HepG2 (cell line): ENCODE results near the gene WDR62. TPM values are rescaled to one million over a fixed set of nuclear protein-coding genes. Genes with fewer than 3 reads are reported as not detected.

Source experiments
- BORCS8-MEF2B ChIP-seq: sonication (generic); formaldehyde crosslinking; IDR thresholded peaks from 2 replicates; pipeline ENCODE4 v1.8.0; 2022; ENCODE audit warnings: mild to moderate bottlenecking, missing genetic modification reagents
- DNMT1 ChIP-seq: sonication (generic); formaldehyde crosslinking; IDR thresholded peaks from 2 replicates; pipeline ENCODE4 v1.5.1; 2020; ENCODE audit warnings: mild to moderate bottlenecking, missing genetic modification reagents
- ETV5 ChIP-seq: IDR thresholded peaks from 2 replicates; pipeline ENCODE4 v1.6.1; 2018; ENCODE audit warnings: missing biosample characterization, missing genetic modification reagents, inconsistent platforms, borderline replicate concordance
- EZH2 ChIP-seq: conservative IDR thresholded peaks from 2 replicates; pipeline ENCODE4 v1.6.1; 2012; ENCODE audit warnings: mild to moderate bottlenecking, low read depth, low read length, moderate library complexity
- HDAC1 ChIP-seq: sonication (generic); formaldehyde crosslinking; IDR thresholded peaks from 2 replicates; pipeline ENCODE4 v1.5.1; 2020; ENCODE audit warnings: mild to moderate bottlenecking, missing genetic modification reagents
- NBN ChIP-seq: fragments of 450-650 bp; conservative IDR thresholded peaks from 2 replicates; pipeline ENCODE4 v1.6.1; 2017
- NCOR1 ChIP-seq: fragments of 200-600 bp; sonication (generic); IDR thresholded peaks from 2 replicates; pipeline ENCODE4 v1.7.0; 2017; ENCODE audit warnings: antibody characterized with exemption, low read length, borderline replicate concordance
- NFATC3 ChIP-seq: sonication (generic); formaldehyde crosslinking; IDR thresholded peaks from 2 replicates; pipeline ENCODE4 v1.5.1; 2020; ENCODE audit warnings: mild to moderate bottlenecking, missing genetic modification reagents
- RFXANK ChIP-seq: IDR thresholded peaks from 2 replicates; pipeline ENCODE4 v1.6.1; 2016
- TARDBP ChIP-seq: sonication (generic); formaldehyde crosslinking; IDR thresholded peaks from 2 replicates; pipeline ENCODE4 v1.8.0; 2022; ENCODE audit warnings: mild to moderate bottlenecking, missing genetic modification reagents
- ZNF883 ChIP-seq: sonication (generic); formaldehyde crosslinking; IDR thresholded peaks from 2 replicates; pipeline ENCODE4 v1.5.1; 2020; ENCODE audit warnings: mild to moderate bottlenecking, missing genetic modification reagents; ENCODE audit errors: not compliant biosample characterization
- ZSCAN29 ChIP-seq: sonication (generic); formaldehyde crosslinking; conservative IDR thresholded peaks from 2 replicates; pipeline ENCODE4 v1.4.0; 2020; ENCODE audit warnings: mild to moderate bottlenecking, missing genetic modification reagents
- polyA plus RNA-seq, 8 experiments: library from polyadenylated mRNA; depleted of rRNA in 3 of 8; stranded (reverse) in 7 of 8; unstranded in 1 of 8; fragments of >200 nt; fragmentation: Illumina TruSeq in 4 of 8; extraction: Trizol in 4 of 8; gene quantifications; 2 replicates each; pipeline versions ENCODE4 v1.2.1 to v1.2.3, GENCODE V29; 2011 to 2016; ENCODE audit warnings: low read depth in 4 of 8, missing spikeins in 1 of 8, mixed read lengths in 1 of 8; ENCODE audit not compliant: insufficient read depth in 1 of 8
- total RNA-seq, 5 experiments: library from RNA; depleted of rRNA; stranded (reverse); fragments of >200 nt; fragmentation: Illumina TruSeq; extraction: Trizol; gene quantifications; 2 replicates each; pipeline ENCODE4 v1.2.3, GENCODE V29; 2016; ENCODE audit warnings: low read depth in 1 of 5
- TF ChIP-seq, protein P1 (sequence below): sonication (generic); formaldehyde crosslinking; conservative IDR thresholded peaks from 2 replicates; pipeline ENCODE4 v1.4.0; 2020; ENCODE audit warnings: mild to moderate bottlenecking, missing genetic modification reagents, moderate library complexity
- TF ChIP-seq, protein P2 (sequence below): IDR thresholded peaks from 2 replicates; pipeline ENCODE4 v1.6.1; 2018; ENCODE audit warnings: missing genetic modification reagents
- TF ChIP-seq, protein P3 (sequence below): sonication (generic); formaldehyde crosslinking; conservative IDR thresholded peaks from 2 replicates; pipeline ENCODE4 v1.4.0; 2020; ENCODE audit warnings: missing genetic modification reagents
- TF ChIP-seq, protein P4 (sequence below): sonication (generic); formaldehyde crosslinking; IDR thresholded peaks from 2 replicates; pipeline ENCODE4 v1.5.0; 2020; ENCODE audit warnings: mild to moderate bottlenecking, missing genetic modification reagents, borderline replicate concordance
- TF ChIP-seq, protein P5 (sequence below): sonication (generic); formaldehyde crosslinking; IDR thresholded peaks from 2 replicates; pipeline ENCODE4 v1.4.0; 2020; ENCODE audit warnings: mild to moderate bottlenecking, missing genetic modification reagents, borderline replicate concordance

WDR62 gene
- total and polyA plus RNA-seq, 2 of the 13 experiments (the other 11 are each of a cell fraction or from before 2014, with no cell fraction given): 5.8 to 12.5 TPM

DNA sequence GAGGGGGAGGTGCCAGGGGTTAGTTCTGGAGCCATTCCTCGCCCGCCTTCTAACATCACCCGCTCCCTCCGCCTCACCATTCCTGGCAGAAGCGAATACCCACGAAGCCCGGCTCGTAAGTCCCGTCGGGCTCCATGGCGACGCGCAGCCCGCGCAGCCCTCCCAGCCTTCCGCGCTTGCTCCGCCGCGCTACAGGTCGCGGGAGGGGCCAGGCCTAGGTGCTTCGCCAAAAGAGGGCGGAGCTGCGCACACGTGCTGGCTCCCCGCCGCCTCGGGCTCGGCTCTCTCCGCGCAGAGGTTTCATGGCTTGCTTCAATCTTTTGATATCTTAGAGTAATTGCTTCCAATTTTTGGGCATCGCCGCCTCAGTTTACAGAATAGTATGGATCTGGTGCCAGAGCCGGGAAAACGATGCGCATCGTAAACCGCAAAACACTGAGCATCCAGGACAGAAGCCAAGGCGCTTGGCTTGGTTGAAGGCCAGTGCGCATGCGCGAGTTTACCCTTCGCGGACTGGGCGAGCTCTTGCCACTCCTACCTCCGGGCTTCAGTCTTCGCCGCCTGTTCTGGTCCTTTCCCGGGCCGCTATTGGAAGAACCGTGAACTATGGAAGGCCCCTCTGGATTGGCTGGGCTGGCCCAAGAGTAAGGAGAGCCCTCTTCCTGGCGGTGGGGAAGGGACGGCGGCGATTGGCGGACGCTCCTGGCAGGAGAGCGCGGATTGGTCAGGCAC, 60.2 kb downstream of the WDR62 start, which contains the start of gene POLR2I (continued):
- TF ChIP-seq, protein P1, sequence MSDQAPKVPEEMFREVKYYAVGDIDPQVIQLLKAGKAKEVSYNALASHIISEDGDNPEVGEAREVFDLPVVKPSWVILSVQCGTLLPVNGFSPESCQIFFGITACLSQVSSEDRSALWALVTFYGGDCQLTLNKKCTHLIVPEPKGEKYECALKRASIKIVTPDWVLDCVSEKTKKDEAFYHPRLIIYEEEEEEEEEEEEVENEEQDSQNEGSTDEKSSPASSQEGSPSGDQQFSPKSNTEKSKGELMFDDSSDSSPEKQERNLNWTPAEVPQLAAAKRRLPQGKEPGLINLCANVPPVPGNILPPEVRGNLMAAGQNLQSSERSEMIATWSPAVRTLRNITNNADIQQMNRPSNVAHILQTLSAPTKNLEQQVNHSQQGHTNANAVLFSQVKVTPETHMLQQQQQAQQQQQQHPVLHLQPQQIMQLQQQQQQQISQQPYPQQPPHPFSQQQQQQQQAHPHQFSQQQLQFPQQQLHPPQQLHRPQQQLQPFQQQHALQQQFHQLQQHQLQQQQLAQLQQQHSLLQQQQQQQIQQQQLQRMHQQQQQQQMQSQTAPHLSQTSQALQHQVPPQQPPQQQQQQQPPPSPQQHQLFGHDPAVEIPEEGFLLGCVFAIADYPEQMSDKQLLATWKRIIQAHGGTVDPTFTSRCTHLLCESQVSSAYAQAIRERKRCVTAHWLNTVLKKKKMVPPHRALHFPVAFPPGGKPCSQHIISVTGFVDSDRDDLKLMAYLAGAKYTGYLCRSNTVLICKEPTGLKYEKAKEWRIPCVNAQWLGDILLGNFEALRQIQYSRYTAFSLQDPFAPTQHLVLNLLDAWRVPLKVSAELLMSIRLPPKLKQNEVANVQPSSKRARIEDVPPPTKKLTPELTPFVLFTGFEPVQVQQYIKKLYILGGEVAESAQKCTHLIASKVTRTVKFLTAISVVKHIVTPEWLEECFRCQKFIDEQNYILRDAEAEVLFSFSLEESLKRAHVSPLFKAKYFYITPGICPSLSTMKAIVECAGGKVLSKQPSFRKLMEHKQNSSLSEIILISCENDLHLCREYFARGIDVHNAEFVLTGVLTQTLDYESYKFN (CRISPR knock-in tag): peak; percentile 22
- peak; percentile 88 for TF ChIP-seq ZNF883 (CRISPR knock-in tag)
- peak; percentile 67; the same call in 1 of the 2 replicates for TF ChIP-seq TARDBP
- TF ChIP-seq, protein P2, sequence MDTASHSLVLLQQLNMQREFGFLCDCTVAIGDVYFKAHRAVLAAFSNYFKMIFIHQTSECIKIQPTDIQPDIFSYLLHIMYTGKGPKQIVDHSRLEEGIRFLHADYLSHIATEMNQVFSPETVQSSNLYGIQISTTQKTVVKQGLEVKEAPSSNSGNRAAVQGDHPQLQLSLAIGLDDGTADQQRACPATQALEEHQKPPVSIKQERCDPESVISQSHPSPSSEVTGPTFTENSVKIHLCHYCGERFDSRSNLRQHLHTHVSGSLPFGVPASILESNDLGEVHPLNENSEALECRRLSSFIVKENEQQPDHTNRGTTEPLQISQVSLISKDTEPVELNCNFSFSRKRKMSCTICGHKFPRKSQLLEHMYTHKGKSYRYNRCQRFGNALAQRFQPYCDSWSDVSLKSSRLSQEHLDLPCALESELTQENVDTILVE: peak; percentile 87
- peak; percentile 84 for TF ChIP-seq HDAC1 (CRISPR knock-in tag)
- 0 out of 2 replicates have a peak, but pooled peaks have one; percentile 36 for TF ChIP-seq RFXANK (CRISPR knock-in tag)
- TF ChIP-seq ETV5 (CRISPR knock-in tag): peak; percentile 56; the same call in 1 of the 2 replicates
- TF ChIP-seq EZH2: no peak
- 0 out of 2 replicates have a peak, but pooled peaks have one; percentile 30 for TF ChIP-seq ZSCAN29 (CRISPR knock-in tag)
- TF ChIP-seq, protein P3, sequence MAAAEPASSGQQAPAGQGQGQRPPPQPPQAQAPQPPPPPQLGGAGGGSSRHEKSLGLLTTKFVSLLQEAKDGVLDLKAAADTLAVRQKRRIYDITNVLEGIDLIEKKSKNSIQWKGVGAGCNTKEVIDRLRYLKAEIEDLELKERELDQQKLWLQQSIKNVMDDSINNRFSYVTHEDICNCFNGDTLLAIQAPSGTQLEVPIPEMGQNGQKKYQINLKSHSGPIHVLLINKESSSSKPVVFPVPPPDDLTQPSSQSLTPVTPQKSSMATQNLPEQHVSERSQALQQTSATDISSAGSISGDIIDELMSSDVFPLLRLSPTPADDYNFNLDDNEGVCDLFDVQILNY (CRISPR knock-in tag): peak; percentile 65; the same call in 1 of the 2 replicates
- TF ChIP-seq BORCS8-MEF2B: peak; percentile 93
- TF ChIP-seq NBN: no peak
- TF ChIP-seq, protein P4, sequence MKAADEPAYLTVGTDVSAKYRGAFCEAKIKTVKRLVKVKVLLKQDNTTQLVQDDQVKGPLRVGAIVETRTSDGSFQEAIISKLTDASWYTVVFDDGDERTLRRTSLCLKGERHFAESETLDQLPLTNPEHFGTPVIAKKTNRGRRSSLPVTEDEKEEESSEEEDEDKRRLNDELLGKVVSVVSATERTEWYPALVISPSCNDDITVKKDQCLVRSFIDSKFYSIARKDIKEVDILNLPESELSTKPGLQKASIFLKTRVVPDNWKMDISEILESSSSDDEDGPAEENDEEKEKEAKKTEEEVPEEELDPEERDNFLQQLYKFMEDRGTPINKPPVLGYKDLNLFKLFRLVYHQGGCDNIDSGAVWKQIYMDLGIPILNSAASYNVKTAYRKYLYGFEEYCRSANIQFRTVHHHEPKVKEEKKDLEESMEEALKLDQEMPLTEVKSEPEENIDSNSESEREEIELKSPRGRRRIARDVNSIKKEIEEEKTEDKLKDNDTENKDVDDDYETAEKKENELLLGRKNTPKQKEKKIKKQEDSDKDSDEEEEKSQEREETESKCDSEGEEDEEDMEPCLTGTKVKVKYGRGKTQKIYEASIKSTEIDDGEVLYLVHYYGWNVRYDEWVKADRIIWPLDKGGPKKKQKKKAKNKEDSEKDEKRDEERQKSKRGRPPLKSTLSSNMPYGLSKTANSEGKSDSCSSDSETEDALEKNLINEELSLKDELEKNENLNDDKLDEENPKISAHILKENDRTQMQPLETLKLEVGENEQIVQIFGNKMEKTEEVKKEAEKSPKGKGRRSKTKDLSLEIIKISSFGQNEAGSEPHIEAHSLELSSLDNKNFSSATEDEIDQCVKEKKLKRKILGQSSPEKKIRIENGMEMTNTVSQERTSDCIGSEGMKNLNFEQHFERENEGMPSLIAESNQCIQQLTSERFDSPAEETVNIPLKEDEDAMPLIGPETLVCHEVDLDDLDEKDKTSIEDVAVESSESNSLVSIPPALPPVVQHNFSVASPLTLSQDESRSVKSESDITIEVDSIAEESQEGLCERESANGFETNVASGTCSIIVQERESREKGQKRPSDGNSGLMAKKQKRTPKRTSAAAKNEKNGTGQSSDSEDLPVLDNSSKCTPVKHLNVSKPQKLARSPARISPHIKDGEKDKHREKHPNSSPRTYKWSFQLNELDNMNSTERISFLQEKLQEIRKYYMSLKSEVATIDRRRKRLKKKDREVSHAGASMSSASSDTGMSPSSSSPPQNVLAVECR (CRISPR knock-in tag): peak; percentile 94
- TF ChIP-seq NCOR1: no peak
- TF ChIP-seq NFATC3 (CRISPR knock-in tag): peak; percentile 49; the same call in 1 of the 2 replicates
- TF ChIP-seq DNMT1 (CRISPR knock-in tag): no peak; the same call in 1 of the 2 replicates
- TF ChIP-seq, protein P5, sequence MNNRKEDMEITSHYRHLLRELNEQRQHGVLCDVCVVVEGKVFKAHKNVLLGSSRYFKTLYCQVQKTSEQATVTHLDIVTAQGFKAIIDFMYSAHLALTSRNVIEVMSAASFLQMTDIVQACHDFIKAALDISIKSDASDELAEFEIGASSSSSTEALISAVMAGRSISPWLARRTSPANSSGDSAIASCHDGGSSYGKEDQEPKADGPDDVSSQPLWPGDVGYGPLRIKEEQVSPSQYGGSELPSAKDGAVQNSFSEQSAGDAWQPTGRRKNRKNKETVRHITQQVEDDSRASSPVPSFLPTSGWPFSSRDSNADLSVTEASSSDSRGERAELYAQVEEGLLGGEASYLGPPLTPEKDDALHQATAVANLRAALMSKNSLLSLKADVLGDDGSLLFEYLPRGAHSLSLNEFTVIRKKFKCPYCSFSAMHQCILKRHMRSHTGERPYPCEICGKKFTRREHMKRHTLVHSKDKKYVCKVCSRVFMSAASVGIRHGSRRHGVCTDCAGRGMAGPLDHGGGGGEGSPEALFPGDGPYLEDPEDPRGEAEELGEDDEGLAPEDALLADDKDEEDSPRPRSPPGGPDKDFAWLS (CRISPR knock-in tag): no peak
